Esophagus squamous epithelium (tissue), 5 donors: ENCODE measurements around the gene PTPRN. TPM values are rescaled to one million over a fixed set of nuclear protein-coding genes. Genes with fewer than 3 reads are reported as not detected.
A peak's percentile ranks its signal among the peaks of the same experiment; 100 is the strongest.

Source experiments
- DNase-seq: peaks from one replicate; lab custom pipeline; 2025; lab: John Stamatoyannopoulos, UW
- H3K27ac ChIP-seq, 4 donors: fragments of 200-600 bp; sonication (generic); one replicate each; pipeline ENCODE4 v1.5.1; 2016 to 2019; ENCODE audit warnings: mild to moderate bottlenecking in 1 of 4
- H3K27me3 ChIP-seq, 4 donors: fragments of 200-600 bp; sonication (generic); 1 replicate in 3 of 4; 2 replicates in 1 of 4; pipeline versions ENCODE4 v1.5.1 to v1.6.0; 2017 to 2021; ENCODE audit warnings: antibody characterized with exemption in 1 of 4
- H3K36me3 ChIP-seq, 3 donors: fragments of 200-600 bp; sonication (generic); one replicate each; pipeline ENCODE4 v1.5.1; 2016 to 2019
- H3K4me1 ChIP-seq, 3 donors: fragments of 200-600 bp; sonication (generic); one replicate each; pipeline ENCODE4 v1.5.1; 2017 to 2019
- H3K4me3 ChIP-seq, 4 donors: fragments of 200-600 bp; sonication (generic); 1 replicate in 3 of 4; 2 replicates in 1 of 4; pipeline ENCODE4 v1.5.1; 2016 to 2019; ENCODE audit warnings: mild to moderate bottlenecking in 2 of 4, moderate library complexity in 1 of 4
- H3K9me3 ChIP-seq, 3 donors: fragments of 200-600 bp; sonication (generic); one replicate each; pipeline ENCODE4 v1.5.1; 2016 to 2019
- CTCF ChIP-seq, 6 experiments: fragments of 450-650 bp in 4 of 6; fragments of 200-600 bp in 2 of 6; sonication (generic) in 2 of 6; IDR thresholded peaks; one replicate each; pipeline ENCODE4 v1.5.1; 2016 to 2019; ENCODE audit warnings: antibody characterized with exemption in 6 of 6, mild to moderate bottlenecking in 4 of 6, moderate library complexity in 4 of 6
- POLR2A ChIP-seq, 4 donors: fragments of 450-650 bp; IDR thresholded peaks; one replicate each; pipeline ENCODE4 v1.6.1; 2017; ENCODE audit warnings: antibody characterized with exemption in 4 of 4, mild to moderate bottlenecking in 4 of 4, moderate library complexity in 3 of 4
- WGBS, 2 donors: methylation state at CpG; one replicate each; pipeline ENCODE4 v1.1.5; 2018; 5-methylcytosine and 5-hydroxymethylcytosine counted together
- intact Hi-C: fragments of 100-400 bp; cut with DNase I; formaldehyde crosslinking; loops from one replicate; pipeline ENCODE4 v1.15.0; 2022
- total RNA-seq, 4 donors: library from RNA; depleted of rRNA; stranded (reverse); fragments of >200 nt; gene quantifications; one replicate each; pipeline ENCODE4 v1.1.0, GENCODE V29; 2016
- donor health status: DM: yes; HTN: yes; CAD: no.

PTPRN gene
- total RNA-seq, 4 donors from 2014 or later = not detected

- no peaks in the 10 kb centered on the region for H3K36me3 ChIP-seq
- peaks cover 0 to 89% (median 0%) of the 10 kb centered on the region in 4 donors for H3K27me3 ChIP-seq
- DNase-seq = no peak
- WGBS, 2 donors = 15 to 30% methylated on average over 4 to 5 of the region's 5 CpGs
- intact Hi-C loops = no loop called here
- no peak overlapping the region for H3K27ac ChIP-seq
- H3K4me3 ChIP-seq = no peak overlapping the region
- TF ChIP-seq POLR2A (IDR thresholded peaks at IDR 0.05) (no peak), CTCF (IDR thresholded peaks at IDR 0.05) (peak in 5 of 6 experiments; percentile 46 to 64 (median 48))
- H3K4me1 ChIP-seq = no peaks in the 10 kb centered on the region
- no peaks in the 10 kb centered on the region for H3K9me3 ChIP-seq
Measured at GRCh38 chr2:219352448-219353023, 43.3 kb upstream of the PTPRN start.

- TF ChIP-seq POLR2A (IDR thresholded peaks at IDR 0.05) (no peak), CTCF (IDR thresholded peaks at IDR 0.05) (no peak)
- peaks cover 0 to 85% (median 0%) of the 10 kb centered on the region in 4 donors for H3K27me3 ChIP-seq
- 16 to 28% methylated on average over 4 of the region's 4 CpGs for WGBS, 2 donors
Measured at GRCh38 chr2:219350710-219351221, 41.6 kb upstream of the PTPRN start.

GRCh38 chr2:219350215-219350614, 41.0 kb upstream of the PTPRN start:
- intact Hi-C loops = no loop called here
- no peak overlapping the region for H3K4me3 ChIP-seq
- H3K27me3 ChIP-seq = peaks cover 0 to 81% (median 0%) of the 10 kb centered on the region in 4 donors
- no peaks in the 10 kb centered on the region for H3K36me3 ChIP-seq
- WGBS, 2 donors = 48% methylated on average over 2 to 3 of the region's 3 CpGs
- DNase-seq = no peak
- H3K27ac ChIP-seq = no peak overlapping the region
- TF ChIP-seq CTCF (IDR thresholded peaks at IDR 0.05) = no peak
- TF ChIP-seq POLR2A (IDR thresholded peaks at IDR 0.05) = no peak
- no peaks in the 10 kb centered on the region for H3K4me1 ChIP-seq
- no peaks in the 10 kb centered on the region for H3K9me3 ChIP-seq

More at GRCh38 chr2:219350710-219351221, 41.6 kb upstream of the PTPRN start:
- Histone ChIP-seq H3K9me3 (no peaks in the 10 kb centered on the region), H3K4me1 (no peaks in the 10 kb centered on the region), H3K36me3 (no peaks in the 10 kb centered on the region), H3K4me3 (no peak overlapping the region), H3K27ac (no peak overlapping the region)
- intact Hi-C loops = no loop called here
- no peak for DNase-seq

GRCh38 chr2:219344751-219345430, 35.7 kb upstream of the PTPRN start:
- Histone ChIP-seq H3K4me3 (no peak overlapping the region), H3K4me1 (no peaks in the 10 kb centered on the region), H3K27me3 (peaks cover 0 to 46% (median 0%) of the 10 kb centered on the region in 4 donors), H3K27ac (no peak overlapping the region), H3K36me3 (no peaks in the 10 kb centered on the region), H3K9me3 (no peaks in the 10 kb centered on the region)
- DNase-seq = no peak
- 44 to 53% methylated on average over 6 of the region's 6 CpGs for WGBS, 2 donors
- intact Hi-C loops = no loop called here
- TF ChIP-seq CTCF (IDR thresholded peaks at IDR 0.05) = no peak
- no peak for TF ChIP-seq POLR2A (IDR thresholded peaks at IDR 0.05)

GRCh38 chr2:219335373-219335786, 26.2 kb upstream of the PTPRN start:
- no peaks in the 10 kb centered on the region for H3K36me3 ChIP-seq
- no peaks in the 10 kb centered on the region for H3K4me1 ChIP-seq
- no peak overlapping the region for H3K27ac ChIP-seq
- no peak for DNase-seq
- WGBS, 2 donors = 37 to 49% methylated on average over 5 of the region's 5 CpGs
- no peak for TF ChIP-seq CTCF (IDR thresholded peaks at IDR 0.05)
- TF ChIP-seq POLR2A (IDR thresholded peaks at IDR 0.05) = no peak
- H3K27me3 ChIP-seq = peaks cover 0 to 86% (median 9%) of the 10 kb centered on the region in 4 donors
- H3K9me3 ChIP-seq = no peaks in the 10 kb centered on the region
- no peak overlapping the region for H3K4me3 ChIP-seq
- intact Hi-C loops = no loop called here
